ENCODE data around the gene SLIT3. TPM values are rescaled to one million over a fixed set of nuclear protein-coding genes. Genes with fewer than 3 reads are reported as not detected.

The SLIT3 gene
- total and polyA plus RNA-seq, 5 donors from 2014 or later, result not detected

DNA sequence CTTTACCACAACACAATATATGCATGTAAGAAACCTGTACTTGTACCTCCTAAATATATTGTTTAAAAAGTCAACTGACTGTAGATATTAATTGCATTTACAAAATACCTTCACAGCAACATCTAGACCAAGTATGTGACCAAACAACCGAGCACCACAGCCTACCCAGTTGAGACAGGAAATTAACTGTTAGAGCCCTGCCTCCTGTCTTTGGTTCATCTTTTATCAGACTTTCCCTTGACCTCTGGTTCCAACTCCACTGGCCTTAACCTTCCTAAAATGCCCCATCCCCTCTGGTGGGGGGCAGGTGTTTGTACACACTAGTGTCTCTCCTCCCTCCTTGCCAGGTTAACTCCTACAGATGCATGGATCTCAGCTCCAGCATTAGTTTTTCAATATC is 566.8 kb downstream of the SLIT3 start:
- Mint-ChIP-seq H3K36me3 (no peaks in the 10 kb centered on the region), H3K4me3 (no peak overlapping the region), H3K27me3 (peaks cover 16% of the 10 kb centered on the region), H3K27ac (no peak overlapping the region), H3K4me1 (no peaks in the 10 kb centered on the region), H3K9me3 (peaks cover 0 to 8% (median 2%) of the 10 kb centered on the region in 7 donors)
- Histone ChIP-seq H3K9me3 (ENCODE audit: control insufficient read depth in 2 of 2, low read length in 2 of 2) (peaks cover 6 to 7% of the 10 kb centered on the region in 2 experiments), H3K27ac (ENCODE audit: insufficient read depth, low read length, poor library complexity, severe bottlenecking) (no peak overlapping the region), H3K36me3 (ENCODE audit: control insufficient read depth, insufficient read depth, low read length) (no peaks in the 10 kb centered on the region), H3K4me3 (ENCODE audit: low read depth, low read length) (no peak overlapping the region), H3K27me3 (ENCODE audit: control insufficient read depth, insufficient read depth, low read length) (peaks cover 3% of the 10 kb centered on the region), H3K4me1 (ENCODE audit: control insufficient read depth, insufficient read depth, low read length, poor library complexity, severe bottlenecking) (no peaks in the 10 kb centered on the region)
- ATAC-seq (ENCODE audit: low read depth in 2 of 2), result no peak
- no peak for DNase-seq

DNA sequence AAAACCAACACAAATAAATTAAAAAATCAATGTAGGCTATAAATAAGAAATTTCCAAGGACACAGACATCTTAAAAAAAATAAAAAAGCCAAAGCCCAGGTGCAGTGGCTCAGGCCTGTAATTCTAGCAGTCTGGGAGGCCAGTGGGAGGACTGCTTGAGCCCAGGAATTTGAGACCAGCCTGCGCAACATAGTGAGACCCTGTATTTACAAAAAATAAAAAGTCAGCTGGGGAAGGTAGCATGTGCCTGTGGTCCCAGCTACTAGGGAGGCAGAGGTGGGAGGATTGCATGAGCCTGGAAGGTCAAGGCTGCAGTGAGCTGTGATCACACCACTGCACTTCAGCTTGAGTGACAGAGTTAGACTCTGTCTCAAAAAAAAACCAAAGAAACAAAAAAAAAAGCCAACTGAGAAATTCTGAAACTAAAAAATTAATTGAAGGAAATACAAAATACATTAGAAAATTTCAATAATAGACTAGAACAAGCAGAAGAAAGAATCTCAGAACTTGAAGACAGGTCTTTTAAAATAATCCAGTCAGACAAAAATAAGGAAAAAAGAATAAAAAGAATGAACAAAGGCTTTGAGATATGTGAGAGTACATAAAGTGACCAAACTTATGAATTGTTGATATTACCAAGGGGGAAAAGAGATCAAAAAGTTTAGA is 572.3 kb downstream of the SLIT3 start:
- no peak for DNase-seq
- Mint-ChIP-seq H3K4me3 (no peak overlapping the region), H3K27ac (no peak overlapping the region), H3K9me3 (peaks cover 0 to 22% (median 7%) of the 10 kb centered on the region in 7 donors), H3K27me3 (peaks cover 12% of the 10 kb centered on the region), H3K4me1 (no peaks in the 10 kb centered on the region), H3K36me3 (no peaks in the 10 kb centered on the region)
- Histone ChIP-seq H3K27ac (ENCODE audit: insufficient read depth, low read length, poor library complexity, severe bottlenecking) (no peak overlapping the region), H3K4me3 (ENCODE audit: low read depth, low read length) (no peak overlapping the region), H3K4me1 (ENCODE audit: control insufficient read depth, insufficient read depth, low read length, poor library complexity, severe bottlenecking) (no peaks in the 10 kb centered on the region), H3K27me3 (ENCODE audit: control insufficient read depth, insufficient read depth, low read length) (peaks cover 3% of the 10 kb centered on the region), H3K36me3 (ENCODE audit: control insufficient read depth, insufficient read depth, low read length) (no peaks in the 10 kb centered on the region), H3K9me3 (ENCODE audit: control insufficient read depth in 2 of 2, low read length in 2 of 2) (peaks cover 8% of the 10 kb centered on the region in 2 experiments)
- no peak for ATAC-seq (ENCODE audit: low read depth in 2 of 2)

DNA sequence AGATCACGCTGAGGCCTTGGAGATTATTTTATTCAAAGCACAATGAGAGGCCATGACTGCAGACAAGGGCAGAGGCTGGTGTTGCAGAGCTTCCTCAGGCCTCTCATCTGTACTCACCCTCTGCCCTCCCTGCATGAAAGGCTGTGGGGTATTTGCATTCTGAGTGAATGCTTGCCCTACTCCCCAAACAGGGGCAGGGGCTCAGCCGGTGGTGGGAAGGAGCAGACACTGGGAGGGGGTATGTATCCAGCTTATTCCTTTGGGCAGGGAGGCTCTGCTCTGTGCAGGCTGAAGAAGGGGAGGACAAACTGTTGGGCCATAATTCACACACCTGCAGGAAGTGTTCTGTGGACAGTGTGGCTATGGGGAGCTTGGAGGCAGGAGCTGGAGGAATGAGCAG is 573.4 kb downstream of the SLIT3 start:
- H3K36me3 Mint-ChIP-seq, result no peaks in the 10 kb centered on the region
- Histone ChIP-seq H3K4me1 (ENCODE audit: control insufficient read depth, insufficient read depth, low read length, poor library complexity, severe bottlenecking) (no peaks in the 10 kb centered on the region), H3K4me3 (ENCODE audit: low read depth, low read length) (no peak overlapping the region), H3K27ac (ENCODE audit: insufficient read depth, low read length, poor library complexity, severe bottlenecking) (no peak overlapping the region), H3K9me3 (ENCODE audit: control insufficient read depth in 2 of 2, low read length in 2 of 2) (peaks cover 8% of the 10 kb centered on the region in 2 experiments), H3K36me3 (ENCODE audit: control insufficient read depth, insufficient read depth, low read length) (no peaks in the 10 kb centered on the region), H3K27me3 (ENCODE audit: control insufficient read depth, insufficient read depth, low read length) (peaks cover 3% of the 10 kb centered on the region)
- H3K27me3 Mint-ChIP-seq, result peaks cover 16% of the 10 kb centered on the region
- no peak for DNase-seq
- H3K4me3 Mint-ChIP-seq, result no peak overlapping the region
- H3K9me3 Mint-ChIP-seq, result peaks cover 0 to 22% (median 7%) of the 10 kb centered on the region in 7 donors
- ATAC-seq (ENCODE audit: low read depth in 2 of 2), result no peak
- H3K4me1 Mint-ChIP-seq, result no peaks in the 10 kb centered on the region
- no peak overlapping the region for H3K27ac Mint-ChIP-seq

DNA sequence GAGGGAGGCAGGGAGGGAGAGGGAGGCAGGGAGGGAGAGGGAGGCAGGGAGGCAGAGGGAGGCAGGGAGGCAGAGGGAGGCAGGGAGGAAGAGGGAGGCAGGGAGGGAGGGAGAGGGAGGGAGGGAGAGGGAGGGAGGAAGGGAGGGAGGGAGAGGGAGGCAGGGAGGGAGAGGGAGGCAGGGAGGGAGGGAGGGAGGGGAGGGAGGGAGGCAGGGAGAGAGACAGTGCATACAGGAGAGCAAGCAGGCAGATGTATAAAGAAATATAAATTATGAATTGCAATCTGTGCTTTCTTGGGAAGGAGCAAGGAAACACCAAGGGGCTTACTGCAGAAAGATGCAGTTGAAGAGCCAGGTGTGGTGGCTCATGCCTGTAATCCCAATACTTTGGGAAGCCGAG is 574.6 kb downstream of the SLIT3 start:
- H3K4me3 Mint-ChIP-seq, result no peak overlapping the region
- ATAC-seq (ENCODE audit: low read depth in 2 of 2), result no peak
- no peak overlapping the region for H3K27ac Mint-ChIP-seq

DNA sequence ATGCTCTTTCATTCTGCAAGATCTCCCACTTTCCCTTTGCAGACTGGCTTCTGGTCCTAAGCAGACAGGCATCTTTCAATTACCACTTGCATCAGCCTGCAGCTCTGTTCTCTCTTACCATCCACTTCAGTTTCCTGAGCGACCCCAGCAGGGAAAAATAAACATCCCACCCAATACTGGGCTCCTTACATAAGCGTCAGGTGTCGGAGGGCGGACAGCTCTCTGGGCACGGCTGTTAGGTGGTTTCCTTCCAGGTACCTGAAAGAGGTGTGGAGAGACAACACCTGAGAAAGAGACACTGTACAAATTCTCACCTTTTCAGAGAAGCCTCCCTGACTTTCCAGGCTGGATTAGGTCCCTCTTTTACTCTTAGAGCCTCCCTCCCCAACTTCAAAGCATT is 576.7 kb downstream of the SLIT3 start:
- H3K27me3 Mint-ChIP-seq, result peaks cover 19% of the 10 kb centered on the region
- Histone ChIP-seq H3K27ac (ENCODE audit: insufficient read depth, low read length, poor library complexity, severe bottlenecking) (no peak overlapping the region), H3K36me3 (ENCODE audit: control insufficient read depth, insufficient read depth, low read length) (no peaks in the 10 kb centered on the region), H3K27me3 (ENCODE audit: control insufficient read depth, insufficient read depth, low read length) (no peaks in the 10 kb centered on the region), H3K9me3 (ENCODE audit: control insufficient read depth in 2 of 2, low read length in 2 of 2) (peaks cover 2 to 4% of the 10 kb centered on the region in 2 experiments), H3K4me1 (ENCODE audit: control insufficient read depth, insufficient read depth, low read length, poor library complexity, severe bottlenecking) (no peaks in the 10 kb centered on the region), H3K4me3 (ENCODE audit: low read depth, low read length) (no peak overlapping the region)
- H3K9me3 Mint-ChIP-seq, result peaks cover 0 to 15% (median 5%) of the 10 kb centered on the region in 7 donors
- no peaks in the 10 kb centered on the region for H3K36me3 Mint-ChIP-seq
- no peak for ATAC-seq (ENCODE audit: low read depth in 2 of 2)
- no peak overlapping the region for H3K4me3 Mint-ChIP-seq
- no peak overlapping the region for H3K27ac Mint-ChIP-seq
- DNase-seq, result no peak
- H3K4me1 Mint-ChIP-seq, result no peaks in the 10 kb centered on the region

More for the DNA sequence above, 574.6 kb downstream of the SLIT3 start:
- Histone ChIP-seq H3K4me3 (ENCODE audit: low read depth, low read length) (no peak overlapping the region), H3K27me3 (ENCODE audit: control insufficient read depth, insufficient read depth, low read length) (peaks cover 3% of the 10 kb centered on the region), H3K9me3 (ENCODE audit: control insufficient read depth in 2 of 2, low read length in 2 of 2) (peaks cover 8% of the 10 kb centered on the region in 2 experiments), H3K36me3 (ENCODE audit: control insufficient read depth, insufficient read depth, low read length) (no peaks in the 10 kb centered on the region), H3K4me1 (ENCODE audit: control insufficient read depth, insufficient read depth, low read length, poor library complexity, severe bottlenecking) (no peaks in the 10 kb centered on the region), H3K27ac (ENCODE audit: insufficient read depth, low read length, poor library complexity, severe bottlenecking) (no peak overlapping the region)
- no peak for DNase-seq
- Mint-ChIP-seq H3K27me3 (peaks cover 17% of the 10 kb centered on the region), H3K36me3 (no peaks in the 10 kb centered on the region), H3K9me3 (peaks cover 0 to 22% (median 7%) of the 10 kb centered on the region in 7 donors), H3K4me1 (no peaks in the 10 kb centered on the region)

DNA sequence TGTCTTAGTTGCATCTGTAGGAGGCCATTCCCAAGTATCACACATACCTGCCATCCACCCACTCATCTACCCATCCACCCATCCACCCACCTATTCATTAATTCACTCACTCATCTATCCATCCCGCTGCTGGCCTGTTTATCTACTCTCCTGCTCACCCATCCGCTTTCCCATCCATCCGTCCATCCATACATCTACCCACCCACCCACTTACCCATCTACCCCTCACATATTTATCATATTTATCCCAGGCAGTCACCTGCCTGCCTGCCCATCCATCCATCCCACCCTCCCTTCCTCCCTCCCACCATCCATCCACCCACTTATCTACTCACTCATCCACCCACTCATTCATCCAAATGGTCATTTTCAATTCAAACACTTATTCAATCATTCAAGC is 577.9 kb downstream of the SLIT3 start:
- H3K4me1 ChIP-seq (ENCODE audit: control insufficient read depth, insufficient read depth, low read length, poor library complexity, severe bottlenecking), result no peaks in the 10 kb centered on the region
- peaks cover 0 to 10% (median 2%) of the 10 kb centered on the region in 7 donors for H3K9me3 Mint-ChIP-seq
- no peak overlapping the region for H3K27ac ChIP-seq (ENCODE audit: insufficient read depth, low read length, poor library complexity, severe bottlenecking)
- ATAC-seq (ENCODE audit: low read depth in 2 of 2) (no peak), DNase-seq (no peak)
- H3K4me3 Mint-ChIP-seq, result no peak overlapping the region
- H3K4me3 ChIP-seq (ENCODE audit: low read depth, low read length), result no peak overlapping the region
- H3K36me3 Mint-ChIP-seq, result no peaks in the 10 kb centered on the region
- H3K9me3 ChIP-seq (ENCODE audit: control insufficient read depth in 2 of 2, low read length in 2 of 2), result no peaks in the 10 kb centered on the region
- no peak overlapping the region for H3K27ac Mint-ChIP-seq
- peaks cover 23% of the 10 kb centered on the region for H3K27me3 Mint-ChIP-seq
- no peaks in the 10 kb centered on the region for H3K4me1 Mint-ChIP-seq
- no peaks in the 10 kb centered on the region for H3K27me3 ChIP-seq (ENCODE audit: control insufficient read depth, insufficient read depth, low read length)
- H3K36me3 ChIP-seq (ENCODE audit: control insufficient read depth, insufficient read depth, low read length), result no peaks in the 10 kb centered on the region

DNA sequence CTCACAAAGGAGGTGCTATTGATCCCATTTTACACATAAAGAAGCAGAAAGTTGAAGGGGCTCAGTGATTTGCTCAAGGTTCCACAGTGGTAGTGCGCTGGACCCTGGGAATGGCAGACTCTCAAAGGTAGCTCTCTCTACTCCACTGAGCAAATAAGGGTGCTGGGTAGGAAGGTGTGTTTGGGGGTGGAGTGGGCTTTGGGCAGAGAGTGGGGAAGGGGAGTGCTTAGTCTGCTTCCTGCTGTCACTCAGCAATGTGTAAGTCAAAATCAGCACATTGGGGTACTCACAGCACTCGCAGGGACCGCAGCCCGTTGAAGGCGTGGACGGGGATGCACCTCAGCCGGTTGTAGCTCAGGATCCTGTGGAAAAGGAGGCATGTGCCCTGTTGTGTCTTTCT is 579.0 kb downstream of the SLIT3 start:
- Histone ChIP-seq H3K27me3 (ENCODE audit: control insufficient read depth, insufficient read depth, low read length) (no peaks in the 10 kb centered on the region), H3K4me1 (ENCODE audit: control insufficient read depth, insufficient read depth, low read length, poor library complexity, severe bottlenecking) (no peaks in the 10 kb centered on the region), H3K9me3 (ENCODE audit: control insufficient read depth in 2 of 2, low read length in 2 of 2) (no peaks in the 10 kb centered on the region), H3K36me3 (ENCODE audit: control insufficient read depth, insufficient read depth, low read length) (no peaks in the 10 kb centered on the region), H3K27ac (ENCODE audit: insufficient read depth, low read length, poor library complexity, severe bottlenecking) (no peak overlapping the region), H3K4me3 (ENCODE audit: low read depth, low read length) (no peak overlapping the region)
- DNase-seq (no peak), ATAC-seq (ENCODE audit: low read depth in 2 of 2) (no peak)
- Mint-ChIP-seq H3K36me3 (no peaks in the 10 kb centered on the region), H3K27me3 (peaks cover 21% of the 10 kb centered on the region), H3K4me3 (no peak overlapping the region), H3K4me1 (no peaks in the 10 kb centered on the region), H3K27ac (no peak overlapping the region), H3K9me3 (peaks cover 0 to 4% (median 0%) of the 10 kb centered on the region in 7 donors)

All from CD4-positive, CD25-positive, alpha-beta regulatory T cell (primary cell).